GM23338 (cell line): ENCODE measurements around the gene IRX5. TPM values are rescaled to one million over a fixed set of nuclear protein-coding genes. Genes with fewer than 3 reads are reported as not detected.

Source experiments
- ATAC-seq: fragments of 200-7000 bp; cut with Tn5 transposase; 3 replicates; pipeline ENCODE4 v1.9.1; 2020
- DNase-seq: peaks from one replicate; pipeline ENCODE4 v3.0.0-alpha.2; 2015; ENCODE audit warnings: low spot score
- H2AFZ ChIP-seq: fragments of 200-600 bp; sonication (generic); 2 replicates; pipeline ENCODE4 v1.8.0; 2016; ENCODE audit warnings: antibody characterized with exemption, mild to moderate bottlenecking, moderate library complexity
- H3F3A ChIP-seq: fragments of 200-600 bp; sonication (generic); replicated peaks from 2 replicates; pipeline ENCODE4 v1.8.0; 2017; ENCODE audit warnings: antibody characterized with exemption, mixed run types, low read depth
- H3K27ac ChIP-seq: fragments of 200-600 bp; sonication (generic); 2 replicates; pipeline ENCODE4 v1.6.1; 2016; ENCODE audit warnings: low read depth
- H3K27me3 ChIP-seq: fragments of 200-600 bp; sonication (generic); 2 replicates; pipeline ENCODE4 v1.8.0; 2016; ENCODE audit warnings: mild to moderate bottlenecking, mixed run types, moderate library complexity; ENCODE audit not compliant: insufficient read depth
- H3K36me3 ChIP-seq: fragments of 200-600 bp; sonication (generic); 2 replicates; pipeline ENCODE4 v1.8.0; 2016; ENCODE audit warnings: mild to moderate bottlenecking; ENCODE audit not compliant: insufficient read depth
- H3K4me1 ChIP-seq: fragments of 200-600 bp; sonication (generic); 2 replicates; pipeline ENCODE4 v1.8.0; 2016; ENCODE audit warnings: mild to moderate bottlenecking, moderate library complexity; ENCODE audit not compliant: insufficient read depth
- H3K4me2 ChIP-seq: fragments of 200-600 bp; sonication (generic); 2 replicates; pipeline ENCODE4 v1.7.1; 2017; ENCODE audit warnings: mixed run types
- H3K4me3 ChIP-seq: fragments of 200-600 bp; sonication (generic); 2 replicates; pipeline ENCODE4 v1.6.1; 2016; ENCODE audit warnings: mixed run types
- H3K79me2 ChIP-seq: fragments of 200-600 bp; sonication (generic); replicated peaks from 2 replicates; pipeline ENCODE4 v1.8.0; 2017; ENCODE audit warnings: mild to moderate bottlenecking; ENCODE audit not compliant: insufficient read depth
- H3K9me2 ChIP-seq: fragments of 200-600 bp; sonication (generic); 2 replicates; pipeline ENCODE4 v1.8.0; 2017; ENCODE audit not compliant: insufficient read depth
- H4K20me1 ChIP-seq: fragments of 200-600 bp; sonication (generic); replicated peaks from 2 replicates; pipeline ENCODE4 v1.8.0; 2017; ENCODE audit warnings: mild to moderate bottlenecking; ENCODE audit not compliant: insufficient read depth
- H3K27ac Mint-ChIP-seq: 2 replicates; pipeline ENCODE4 v1.8.0; 2020; ENCODE audit warnings: inconsistent platforms, mild to moderate bottlenecking, moderate library complexity, mixed read lengths
- H3K27me3 Mint-ChIP-seq: 3 replicates; pipeline ENCODE4 v1.8.0; 2022; ENCODE audit warnings: low read depth, mild to moderate bottlenecking, moderate library complexity, mixed read lengths, inconsistent platforms; ENCODE audit not compliant: insufficient read depth, poor library complexity
- H3K36me3 Mint-ChIP-seq: 3 replicates; pipeline ENCODE4 v1.8.0; 2021; ENCODE audit warnings: low read depth, mild to moderate bottlenecking, inconsistent platforms, moderate library complexity, mixed read lengths
- H3K4me1 Mint-ChIP-seq: 3 replicates; pipeline ENCODE4 v1.8.0; 2020; ENCODE audit warnings: mild to moderate bottlenecking, inconsistent platforms, mixed read lengths
- H3K4me3 Mint-ChIP-seq: 3 replicates; pipeline ENCODE4 v1.8.0; 2021; ENCODE audit warnings: moderate library complexity, mild to moderate bottlenecking, inconsistent platforms, mixed read lengths
- H3K9me3 Mint-ChIP-seq: 3 replicates; pipeline ENCODE4 v1.8.0; 2020; ENCODE audit warnings: moderate library complexity, mild to moderate bottlenecking, inconsistent platforms, mixed read lengths
- EZH2phosphoT487 ChIP-seq: fragments of 200-600 bp; sonication (generic); IDR thresholded peaks from one replicate; pipeline ENCODE4 v1.8.1; 2018; ENCODE audit warnings: antibody characterized with exemption; ENCODE audit not compliant: unreplicated experiment
- NANOG ChIP-seq: IDR thresholded peaks from 2 replicates; pipeline ENCODE4 v1.6.1; 2016; ENCODE audit warnings: antibody characterized with exemption, borderline replicate concordance
- POLR2AphosphoS5 ChIP-seq: IDR thresholded peaks from 2 replicates; pipeline ENCODE4 v1.6.1; 2016; ENCODE audit warnings: antibody characterized with exemption, low read depth
- ZNF114 ChIP-seq: fragments of 250-450 bp; sonication (Bioruptor Pico); IDR thresholded peaks from 2 replicates; pipeline ENCODE4 v1.5.0; 2020; ENCODE audit warnings: mild to moderate bottlenecking, moderate library complexity
- ZNF331 ChIP-seq: fragments of 250-450 bp; sonication (Bioruptor Pico); IDR thresholded peaks from 2 replicates; pipeline ENCODE4 v1.5.0; 2020; ENCODE audit warnings: low read depth, mild to moderate bottlenecking, moderate library complexity
- polyA plus RNA-seq: library from polyadenylated mRNA; unstranded; fragments of >200 nt; fragmentation: Nextera tagmentation; extraction: Ambion mirVana; gene quantifications from 2 replicates; pipeline ENCODE4 v1.2.1, GENCODE V29; 2016
- total RNA-seq: library from RNA; depleted of rRNA; stranded (reverse); fragments of >200 nt; shearing (Covaris generic); gene quantifications from 2 replicates; pipeline ENCODE4 v1.2.3, GENCODE V29; 2014
- TF ChIP-seq, protein P1 (sequence below): IDR thresholded peaks from 2 replicates; pipeline ENCODE4 v1.6.1; 2016; ENCODE audit warnings: antibody characterized with exemption
- TF ChIP-seq, protein P2 (sequence below): fragments of 250-450 bp; sonication (Bioruptor Pico); IDR thresholded peaks from 2 replicates; pipeline ENCODE4 v1.5.0; 2020; ENCODE audit warnings: mild to moderate bottlenecking, moderate library complexity
- TF ChIP-seq, protein P3 (sequence below): IDR thresholded peaks from one replicate; pipeline ENCODE4 v1.6.1; 2018; ENCODE audit warnings: antibody characterized with exemption; ENCODE audit not compliant: unreplicated experiment

Gene IRX5
- total and polyA plus RNA-seq, 2 experiments from 2014 or later, result 0.07 to 0.39 TPM

DNA sequence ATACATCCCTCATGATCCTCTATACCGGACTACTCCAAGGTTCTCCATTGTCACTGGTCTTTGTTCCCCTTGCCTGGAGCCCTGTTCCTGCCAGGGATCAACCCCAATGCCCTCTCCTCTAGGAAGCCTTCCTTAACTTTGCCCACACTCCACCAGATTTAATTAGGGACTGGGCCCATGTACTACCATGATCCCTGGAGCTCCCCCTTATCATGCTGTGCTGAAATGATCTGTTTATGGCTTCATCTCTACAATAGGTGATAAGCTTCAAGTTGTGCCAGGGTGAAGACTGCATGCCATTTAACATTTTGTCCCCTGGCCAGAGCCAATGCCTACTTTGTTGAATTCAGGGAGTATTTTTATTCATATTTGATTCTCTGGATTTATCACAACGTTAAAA, 17.9 kb upstream of the IRX5 start:
- no peaks in the 10 kb centered on the region for H3K79me2 ChIP-seq
- no peaks in the 10 kb centered on the region for H3F3A ChIP-seq
- Mint-ChIP-seq H3K27ac (no peak overlapping the region), H3K27me3 (no peaks in the 10 kb centered on the region), H3K4me3 (no peak overlapping the region), H3K36me3 (no peaks in the 10 kb centered on the region), H3K4me1 (no peaks in the 10 kb centered on the region), H3K9me3 (no peaks in the 10 kb centered on the region)
- DNase-seq (no peak), ATAC-seq (no peak)
- no peak overlapping the region for H3K4me2 ChIP-seq
- H3K27me3 ChIP-seq, result no peaks in the 10 kb centered on the region
- H3K9me2 ChIP-seq, result no peaks in the 10 kb centered on the region
- no peaks in the 10 kb centered on the region for H3K4me1 ChIP-seq
- H2AFZ ChIP-seq, result no peak overlapping the region
- H3K36me3 ChIP-seq, result no peaks in the 10 kb centered on the region
- TF ChIP-seq, protein P1, sequence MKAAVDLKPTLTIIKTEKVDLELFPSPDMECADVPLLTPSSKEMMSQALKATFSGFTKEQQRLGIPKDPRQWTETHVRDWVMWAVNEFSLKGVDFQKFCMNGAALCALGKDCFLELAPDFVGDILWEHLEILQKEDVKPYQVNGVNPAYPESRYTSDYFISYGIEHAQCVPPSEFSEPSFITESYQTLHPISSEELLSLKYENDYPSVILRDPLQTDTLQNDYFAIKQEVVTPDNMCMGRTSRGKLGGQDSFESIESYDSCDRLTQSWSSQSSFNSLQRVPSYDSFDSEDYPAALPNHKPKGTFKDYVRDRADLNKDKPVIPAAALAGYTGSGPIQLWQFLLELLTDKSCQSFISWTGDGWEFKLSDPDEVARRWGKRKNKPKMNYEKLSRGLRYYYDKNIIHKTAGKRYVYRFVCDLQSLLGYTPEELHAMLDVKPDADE, result no peak
- no peak for TF ChIP-seq EZH2phosphoT487
- no peak for TF ChIP-seq POLR2AphosphoS5
- TF ChIP-seq, protein P2, sequence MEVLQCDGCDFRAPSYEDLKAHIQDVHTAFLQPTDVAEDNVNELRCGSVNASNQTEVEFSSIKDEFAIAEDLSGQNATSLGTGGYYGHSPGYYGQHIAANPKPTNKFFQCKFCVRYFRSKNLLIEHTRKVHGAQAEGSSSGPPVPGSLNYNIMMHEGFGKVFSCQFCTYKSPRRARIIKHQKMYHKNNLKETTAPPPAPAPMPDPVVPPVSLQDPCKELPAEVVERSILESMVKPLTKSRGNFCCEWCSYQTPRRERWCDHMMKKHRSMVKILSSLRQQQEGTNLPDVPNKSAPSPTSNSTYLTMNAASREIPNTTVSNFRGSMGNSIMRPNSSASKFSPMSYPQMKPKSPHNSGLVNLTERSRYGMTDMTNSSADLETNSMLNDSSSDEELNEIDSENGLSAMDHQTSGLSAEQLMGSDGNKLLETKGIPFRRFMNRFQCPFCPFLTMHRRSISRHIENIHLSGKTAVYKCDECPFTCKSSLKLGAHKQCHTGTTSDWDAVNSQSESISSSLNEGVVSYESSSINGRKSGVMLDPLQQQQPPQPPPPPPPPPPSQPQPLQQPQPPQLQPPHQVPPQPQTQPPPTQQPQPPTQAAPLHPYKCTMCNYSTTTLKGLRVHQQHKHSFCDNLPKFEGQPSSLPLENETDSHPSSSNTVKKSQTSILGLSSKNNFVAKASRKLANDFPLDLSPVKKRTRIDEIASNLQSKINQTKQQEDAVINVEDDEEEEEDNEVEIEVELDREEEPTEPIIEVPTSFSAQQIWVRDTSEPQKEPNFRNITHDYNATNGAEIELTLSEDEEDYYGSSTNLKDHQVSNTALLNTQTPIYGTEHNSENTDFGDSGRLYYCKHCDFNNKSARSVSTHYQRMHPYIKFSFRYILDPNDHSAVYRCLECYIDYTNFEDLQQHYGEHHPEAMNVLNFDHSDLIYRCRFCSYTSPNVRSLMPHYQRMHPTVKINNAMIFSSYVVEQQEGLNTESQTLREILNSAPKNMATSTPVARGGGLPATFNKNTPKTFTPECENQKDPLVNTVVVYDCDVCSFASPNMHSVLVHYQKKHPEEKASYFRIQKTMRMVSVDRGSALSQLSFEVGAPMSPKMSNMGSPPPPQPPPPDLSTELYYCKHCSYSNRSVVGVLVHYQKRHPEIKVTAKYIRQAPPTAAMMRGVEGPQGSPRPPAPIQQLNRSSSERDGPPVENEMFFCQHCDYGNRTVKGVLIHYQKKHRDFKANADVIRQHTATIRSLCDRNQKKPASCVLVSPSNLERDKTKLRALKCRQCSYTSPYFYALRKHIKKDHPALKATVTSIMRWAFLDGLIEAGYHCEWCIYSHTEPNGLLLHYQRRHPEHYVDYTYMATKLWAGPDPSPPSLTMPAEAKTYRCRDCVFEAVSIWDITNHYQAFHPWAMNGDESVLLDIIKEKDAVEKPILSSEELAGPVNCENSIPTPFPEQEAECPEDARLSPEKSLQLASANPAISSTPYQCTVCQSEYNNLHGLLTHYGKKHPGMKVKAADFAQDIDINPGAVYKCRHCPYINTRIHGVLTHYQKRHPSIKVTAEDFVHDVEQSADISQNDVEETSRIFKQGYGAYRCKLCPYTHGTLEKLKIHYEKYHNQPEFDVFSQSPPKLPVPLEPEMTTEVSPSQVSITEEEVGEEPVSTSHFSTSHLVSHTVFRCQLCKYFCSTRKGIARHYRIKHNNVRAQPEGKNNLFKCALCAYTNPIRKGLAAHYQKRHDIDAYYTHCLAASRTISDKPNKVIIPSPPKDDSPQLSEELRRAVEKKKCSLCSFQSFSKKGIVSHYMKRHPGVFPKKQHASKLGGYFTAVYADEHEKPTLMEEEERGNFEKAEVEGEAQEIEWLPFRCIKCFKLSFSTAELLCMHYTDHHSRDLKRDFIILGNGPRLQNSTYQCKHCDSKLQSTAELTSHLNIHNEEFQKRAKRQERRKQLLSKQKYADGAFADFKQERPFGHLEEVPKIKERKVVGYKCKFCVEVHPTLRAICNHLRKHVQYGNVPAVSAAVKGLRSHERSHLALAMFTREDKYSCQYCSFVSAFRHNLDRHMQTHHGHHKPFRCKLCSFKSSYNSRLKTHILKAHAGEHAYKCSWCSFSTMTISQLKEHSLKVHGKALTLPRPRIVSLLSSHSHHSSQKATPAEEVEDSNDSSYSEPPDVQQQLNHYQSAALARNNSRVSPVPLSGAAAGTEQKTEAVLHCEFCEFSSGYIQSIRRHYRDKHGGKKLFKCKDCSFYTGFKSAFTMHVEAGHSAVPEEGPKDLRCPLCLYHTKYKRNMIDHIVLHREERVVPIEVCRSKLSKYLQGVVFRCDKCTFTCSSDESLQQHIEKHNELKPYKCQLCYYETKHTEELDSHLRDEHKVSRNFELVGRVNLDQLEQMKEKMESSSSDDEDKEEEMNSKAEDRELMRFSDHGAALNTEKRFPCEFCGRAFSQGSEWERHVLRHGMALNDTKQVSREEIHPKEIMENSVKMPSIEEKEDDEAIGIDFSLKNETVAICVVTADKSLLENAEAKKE, result no peak
- TF ChIP-seq NANOG, result no peak
- no peak for TF ChIP-seq ZNF331
- TF ChIP-seq, protein P3, sequence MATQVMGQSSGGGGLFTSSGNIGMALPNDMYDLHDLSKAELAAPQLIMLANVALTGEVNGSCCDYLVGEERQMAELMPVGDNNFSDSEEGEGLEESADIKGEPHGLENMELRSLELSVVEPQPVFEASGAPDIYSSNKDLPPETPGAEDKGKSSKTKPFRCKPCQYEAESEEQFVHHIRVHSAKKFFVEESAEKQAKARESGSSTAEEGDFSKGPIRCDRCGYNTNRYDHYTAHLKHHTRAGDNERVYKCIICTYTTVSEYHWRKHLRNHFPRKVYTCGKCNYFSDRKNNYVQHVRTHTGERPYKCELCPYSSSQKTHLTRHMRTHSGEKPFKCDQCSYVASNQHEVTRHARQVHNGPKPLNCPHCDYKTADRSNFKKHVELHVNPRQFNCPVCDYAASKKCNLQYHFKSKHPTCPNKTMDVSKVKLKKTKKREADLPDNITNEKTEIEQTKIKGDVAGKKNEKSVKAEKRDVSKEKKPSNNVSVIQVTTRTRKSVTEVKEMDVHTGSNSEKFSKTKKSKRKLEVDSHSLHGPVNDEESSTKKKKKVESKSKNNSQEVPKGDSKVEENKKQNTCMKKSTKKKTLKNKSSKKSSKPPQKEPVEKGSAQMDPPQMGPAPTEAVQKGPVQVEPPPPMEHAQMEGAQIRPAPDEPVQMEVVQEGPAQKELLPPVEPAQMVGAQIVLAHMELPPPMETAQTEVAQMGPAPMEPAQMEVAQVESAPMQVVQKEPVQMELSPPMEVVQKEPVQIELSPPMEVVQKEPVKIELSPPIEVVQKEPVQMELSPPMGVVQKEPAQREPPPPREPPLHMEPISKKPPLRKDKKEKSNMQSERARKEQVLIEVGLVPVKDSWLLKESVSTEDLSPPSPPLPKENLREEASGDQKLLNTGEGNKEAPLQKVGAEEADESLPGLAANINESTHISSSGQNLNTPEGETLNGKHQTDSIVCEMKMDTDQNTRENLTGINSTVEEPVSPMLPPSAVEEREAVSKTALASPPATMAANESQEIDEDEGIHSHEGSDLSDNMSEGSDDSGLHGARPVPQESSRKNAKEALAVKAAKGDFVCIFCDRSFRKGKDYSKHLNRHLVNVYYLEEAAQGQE, result no peak
- TF ChIP-seq ZNF114 (CRISPR knock-in tag), result no peak
- H4K20me1 ChIP-seq, result no peaks in the 10 kb centered on the region
- no peak overlapping the region for H3K27ac ChIP-seq
- H3K4me3 ChIP-seq, result no peak overlapping the region
